Stimulated activated CD4-positive, alpha-beta T cell treated with anti-CD3 and anti-CD28 coated beads, Interleukin-4, amount 100 ng/mL, for 1 hour (primary cell): Measurements from ENCODE around the gene ZFP69.
"Not testable (repeated sequence)": the region's sequence is repeated elsewhere in the genome, so short reads cannot be mapped to it uniquely, and the experiment has no call there.

Experiments used
- DNase-seq: peaks from one replicate; pipeline ENCODE4 v3.0.0-alpha.2; 2020

Gene ZFP69

DNA sequence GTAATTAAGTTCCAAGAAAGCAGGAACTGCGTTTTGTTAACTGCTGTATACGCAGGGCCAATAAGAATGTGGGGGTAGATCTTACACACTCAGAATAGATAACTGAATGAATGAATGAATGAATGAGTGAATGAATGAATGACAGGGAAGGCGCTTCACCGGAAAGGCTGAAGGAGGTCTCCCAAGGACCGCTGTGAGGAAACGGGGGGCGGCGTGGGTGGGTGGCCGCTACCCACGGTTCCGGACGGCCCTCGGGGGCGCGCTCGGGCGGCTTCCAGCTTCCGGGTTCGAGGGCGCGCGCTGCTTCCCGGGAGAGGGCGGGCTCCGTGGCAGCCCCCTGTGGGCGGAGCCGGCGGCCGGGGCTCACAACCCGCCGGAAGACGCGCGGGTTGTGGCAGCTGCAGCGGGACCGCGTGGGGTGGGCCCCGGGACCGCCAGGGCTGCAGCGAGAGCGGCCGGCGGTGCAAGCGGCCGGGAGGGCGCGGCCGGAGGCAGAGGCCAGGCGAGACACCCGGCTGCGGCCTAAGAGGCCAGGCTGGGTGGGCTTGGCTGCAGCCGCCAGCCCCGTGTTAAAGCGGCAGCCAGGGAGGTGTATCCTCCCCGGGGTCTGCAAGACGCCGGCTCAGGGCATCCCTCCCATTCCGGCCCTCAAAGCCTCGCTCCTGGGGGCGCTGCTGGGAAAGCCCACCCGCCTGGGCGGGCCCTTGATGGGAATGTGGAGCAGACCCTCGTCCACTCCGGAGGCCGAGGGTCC is at the start of gene ZFP69:
Gene ZFP69, plus strand, starts transcription at position 367 of the 754 bp plus-strand sequence. CDS start 2,072 bp downstream, outside the sequence.
- peak; percentile 75 for DNase-seq

DNA sequence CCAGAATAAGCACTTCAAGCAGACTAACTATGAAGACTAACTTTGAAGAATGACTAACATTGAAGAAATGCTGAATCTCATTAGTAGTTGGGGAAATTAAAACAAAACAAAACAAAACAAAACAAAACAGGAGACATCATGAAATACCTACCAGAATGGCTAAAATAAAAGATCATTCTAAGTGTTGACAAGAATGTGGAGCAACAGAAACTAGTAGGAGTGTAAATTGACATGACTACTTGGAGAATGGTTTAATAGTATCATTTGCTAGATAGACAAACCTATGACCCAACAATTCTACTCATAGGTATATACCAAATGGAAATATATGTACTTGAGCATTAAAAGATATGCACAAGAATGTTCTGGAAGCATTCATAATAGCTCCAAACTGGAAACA is 45.7 kb upstream of the ZFP69 start:
- no peak for DNase-seq

DNA sequence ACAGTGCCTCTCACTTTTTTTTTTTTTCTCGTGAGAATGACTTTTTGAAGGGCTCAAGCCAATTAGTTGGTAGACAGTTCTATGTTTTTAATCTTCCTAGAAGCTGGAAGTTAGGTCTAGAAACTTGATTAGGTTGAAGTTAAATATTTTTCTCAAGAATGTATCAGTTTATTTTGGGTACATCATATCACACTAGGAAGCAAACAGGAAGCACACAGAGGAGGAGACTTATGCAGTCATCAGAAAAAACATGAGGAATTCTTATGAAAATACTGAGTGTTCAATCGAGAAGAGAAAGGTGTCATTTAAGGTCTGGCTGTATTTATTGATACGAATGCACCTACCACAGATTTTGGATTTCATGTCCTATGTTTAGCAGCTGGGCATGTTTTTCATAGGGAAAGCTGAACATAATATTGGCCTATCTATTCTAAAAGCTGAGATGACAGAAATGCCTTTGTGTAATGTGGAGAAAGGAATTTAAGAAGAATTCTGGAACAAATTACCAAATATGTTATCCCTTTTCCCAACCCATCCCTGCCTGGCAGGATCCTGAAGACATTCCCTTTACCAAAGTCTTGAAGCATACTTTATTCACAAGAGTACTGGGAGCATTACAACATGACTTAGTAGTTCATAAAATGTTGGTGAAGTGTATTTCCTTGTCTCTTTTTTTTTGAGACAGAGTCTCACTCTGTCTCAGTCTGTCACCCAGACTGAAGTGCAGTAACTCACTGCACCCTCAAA is 44.3 kb upstream of the ZFP69 start:
- DNase-seq, result no peak

DNA sequence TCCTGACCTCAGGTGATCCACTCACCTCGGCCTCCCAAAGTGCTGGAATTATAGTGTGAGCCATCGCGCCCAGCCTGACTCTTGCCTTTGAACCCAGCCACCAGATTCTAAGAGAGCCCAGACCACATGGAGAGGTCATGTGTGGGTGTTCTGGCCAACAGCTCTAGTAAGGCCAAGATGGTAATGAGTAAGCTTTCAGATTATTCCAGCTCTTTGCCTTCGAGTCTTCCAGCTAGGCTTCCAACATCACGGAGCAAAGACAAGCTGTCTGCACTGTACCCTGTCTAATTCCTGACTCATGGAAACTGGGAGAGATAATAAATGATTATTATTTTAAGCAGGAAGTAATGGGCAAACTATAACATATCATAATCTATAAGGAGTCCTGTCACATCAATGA is 41.6 kb upstream of the ZFP69 start:
- DNase-seq, result no peak

DNA sequence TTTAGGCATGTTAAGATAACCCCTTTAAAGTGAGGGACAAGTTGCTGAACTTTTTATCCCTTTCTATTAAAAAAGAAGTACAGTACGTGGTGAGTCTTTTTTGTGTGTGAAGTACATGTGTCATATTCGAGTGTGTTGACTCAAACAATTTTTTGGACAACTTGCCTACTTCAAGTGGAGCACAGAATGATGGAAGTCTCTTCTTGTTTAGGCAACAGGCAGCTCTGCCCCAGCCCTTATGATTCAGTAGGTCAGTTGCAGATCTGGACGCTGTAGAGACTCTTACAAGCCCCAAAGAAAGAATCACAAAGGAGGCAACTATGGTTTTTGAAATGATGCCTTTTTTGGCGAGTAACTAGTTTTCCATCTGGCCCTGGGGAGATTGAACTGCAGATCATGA is 41.2 kb upstream of the ZFP69 start:
- no peak for DNase-seq

DNA sequence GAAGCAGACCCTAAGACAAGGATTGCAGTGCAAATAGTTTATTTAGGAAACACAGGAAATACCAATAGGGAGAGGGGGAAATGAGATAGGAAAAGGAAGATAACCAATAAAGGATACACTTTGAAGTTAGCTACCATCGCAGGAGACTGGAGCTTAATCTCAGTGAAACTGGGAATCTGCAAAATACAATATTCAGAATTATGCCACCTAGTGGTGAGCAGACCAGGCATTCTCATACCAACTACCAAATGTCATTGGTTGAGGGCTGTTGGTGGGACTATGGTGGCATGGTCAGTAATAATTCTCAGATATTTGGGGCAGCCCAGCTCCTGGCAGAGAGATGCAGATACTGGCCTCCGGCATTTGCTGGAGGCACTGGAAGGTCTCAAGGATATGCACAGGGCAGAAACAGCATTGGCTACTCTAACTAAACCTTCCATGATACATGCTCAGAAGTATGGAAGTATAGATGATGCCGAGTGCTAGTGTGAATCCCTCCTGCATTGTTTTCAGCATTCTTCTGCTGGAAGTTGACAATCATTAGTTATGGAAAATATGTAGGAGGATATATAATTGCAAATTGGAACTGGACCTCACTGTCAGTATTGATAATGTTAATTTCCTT is 38.6 kb upstream of the ZFP69 start:
- DNase-seq, result no peak

DNA sequence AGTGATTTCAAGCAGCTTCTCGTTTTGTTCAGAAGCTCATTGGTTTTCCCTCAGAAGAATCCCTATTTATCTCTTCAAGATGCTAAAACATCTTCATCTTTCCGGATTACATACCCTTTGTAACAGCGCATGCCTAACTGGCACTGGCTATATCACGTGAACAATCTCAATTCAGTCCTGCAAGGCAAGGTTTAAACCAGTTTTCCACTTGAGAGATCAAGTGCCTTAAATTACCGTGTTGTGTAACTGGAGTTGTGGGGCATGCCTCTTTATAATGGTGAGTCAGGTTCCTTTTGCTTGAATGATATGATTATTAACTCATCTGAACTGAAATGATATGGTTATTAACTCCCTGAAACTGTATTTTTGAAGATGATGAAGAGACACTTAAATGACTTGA is 37.8 kb upstream of the ZFP69 start:
- DNase-seq, result no peak

DNA sequence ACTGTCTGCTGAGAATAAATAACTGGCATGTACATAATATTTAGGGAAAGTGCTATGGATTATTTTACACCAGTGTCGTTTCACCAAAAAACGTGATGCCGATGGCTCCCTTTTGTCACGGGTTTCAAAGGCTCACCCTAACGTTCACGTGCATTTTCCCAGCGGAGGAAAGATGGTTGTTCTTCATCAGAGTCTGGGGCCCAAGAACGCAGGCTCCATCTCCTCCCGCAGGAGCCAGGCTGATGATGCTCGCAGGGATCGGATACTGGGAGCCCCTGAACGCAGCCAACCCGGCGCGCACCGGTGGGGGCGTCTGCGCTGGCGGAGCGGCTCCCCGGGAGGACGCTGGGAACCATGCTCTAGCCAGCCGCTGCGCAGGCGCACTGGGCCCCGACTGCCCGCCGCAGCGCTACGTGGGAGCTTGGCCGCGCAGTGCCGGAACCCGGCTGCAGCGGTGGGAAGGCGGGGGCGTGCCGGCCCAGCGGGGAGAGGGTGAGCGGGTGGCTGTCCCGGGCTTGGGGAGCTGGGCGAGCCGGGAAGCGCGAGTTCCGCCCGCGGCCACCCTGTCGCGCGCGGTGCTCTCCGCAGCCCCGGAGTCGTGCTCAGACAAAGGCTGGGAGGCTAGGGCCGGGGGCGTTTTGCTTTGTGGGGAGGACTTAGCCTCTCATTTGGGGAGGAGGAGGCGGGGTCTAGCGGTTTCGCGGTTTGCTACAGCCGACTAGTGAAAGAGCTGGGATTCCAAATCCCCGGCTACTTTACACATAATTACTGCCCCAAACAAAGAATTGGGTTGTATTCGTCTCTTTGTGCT is 27.2 kb upstream of the ZFP69 start, which contains the start of gene ZFP69B:
Gene ZFP69B, plus strand, starts transcription at position 793 of the 811 bp plus-strand sequence. CDS start 486 bp downstream, outside the sequence.
- peak; percentile 90 for DNase-seq

DNA sequence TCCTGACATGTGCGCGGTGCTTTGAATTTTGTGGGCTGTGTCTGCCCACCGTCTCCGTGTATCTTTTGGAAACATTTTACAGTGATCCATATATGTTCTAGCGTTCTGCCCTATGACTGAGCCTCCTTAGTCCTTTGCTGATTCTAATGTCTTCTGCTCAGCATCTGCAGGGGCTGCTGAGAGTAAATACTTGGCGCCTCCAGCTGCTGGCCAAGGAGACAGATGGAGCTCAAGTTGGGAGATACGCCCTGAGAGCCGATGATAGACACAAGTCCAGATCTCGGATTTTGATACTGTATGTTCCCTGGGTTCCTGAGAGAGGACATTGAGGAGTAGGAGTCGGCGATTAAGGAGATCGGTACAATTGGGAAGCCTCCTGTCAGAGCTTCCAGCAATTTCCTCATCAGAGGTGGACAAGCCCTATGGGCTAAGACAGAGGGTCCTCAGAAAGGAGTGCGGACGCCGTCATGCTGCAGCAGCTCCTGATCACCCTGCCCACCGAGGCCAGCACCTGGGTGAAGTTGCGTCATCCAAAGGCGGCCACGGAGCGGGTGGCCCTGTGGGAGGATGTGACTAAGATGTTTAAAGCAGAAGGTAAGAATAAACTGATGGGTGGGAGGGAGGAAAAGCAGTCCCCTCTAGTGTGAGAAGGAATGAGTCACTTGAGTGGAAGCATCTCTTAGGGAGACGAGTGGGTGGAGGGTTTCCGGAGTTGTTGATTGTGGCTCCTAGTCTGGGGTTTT is 26.4 kb upstream of the ZFP69 start:
- DNase-seq, result peak; percentile 82

DNA sequence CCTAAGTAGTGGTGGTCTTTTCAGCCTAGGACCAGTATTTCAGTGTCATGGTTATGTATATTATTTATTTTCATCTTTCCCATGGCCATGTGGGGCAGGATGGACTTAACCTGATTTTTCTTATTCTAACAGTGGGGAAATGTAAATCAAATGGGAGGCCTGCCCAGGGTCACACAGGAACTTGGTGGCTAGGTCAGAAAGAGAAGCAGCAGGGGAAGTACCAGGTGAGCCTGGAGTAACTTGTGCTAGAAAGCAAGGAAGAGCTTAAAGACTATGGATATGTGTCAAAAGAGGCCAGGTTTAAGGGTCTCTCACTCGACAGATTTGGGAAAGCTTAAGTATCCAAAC is 25.9 kb upstream of the ZFP69 start:
- no peak for DNase-seq

DNA sequence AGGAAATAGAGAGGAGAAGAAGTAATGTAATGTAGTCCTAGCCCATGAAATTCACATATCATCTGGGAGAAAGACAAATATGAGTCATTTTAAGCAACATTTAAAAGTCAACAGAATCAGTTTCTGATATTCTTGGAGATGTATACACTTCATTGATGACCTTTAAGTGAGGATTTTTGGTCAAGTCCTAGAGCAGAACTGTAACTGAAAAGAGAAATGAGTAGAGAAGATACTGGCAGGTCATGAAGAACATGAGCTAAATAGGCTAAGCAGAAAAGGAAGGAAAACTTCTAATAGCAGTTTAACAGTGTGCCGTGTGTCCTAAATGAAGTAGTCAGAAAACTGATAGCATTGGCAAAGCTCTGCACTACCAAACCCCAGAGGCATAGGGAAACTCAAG is 22.2 kb upstream of the ZFP69 start:
- DNase-seq, result no peak

DNA sequence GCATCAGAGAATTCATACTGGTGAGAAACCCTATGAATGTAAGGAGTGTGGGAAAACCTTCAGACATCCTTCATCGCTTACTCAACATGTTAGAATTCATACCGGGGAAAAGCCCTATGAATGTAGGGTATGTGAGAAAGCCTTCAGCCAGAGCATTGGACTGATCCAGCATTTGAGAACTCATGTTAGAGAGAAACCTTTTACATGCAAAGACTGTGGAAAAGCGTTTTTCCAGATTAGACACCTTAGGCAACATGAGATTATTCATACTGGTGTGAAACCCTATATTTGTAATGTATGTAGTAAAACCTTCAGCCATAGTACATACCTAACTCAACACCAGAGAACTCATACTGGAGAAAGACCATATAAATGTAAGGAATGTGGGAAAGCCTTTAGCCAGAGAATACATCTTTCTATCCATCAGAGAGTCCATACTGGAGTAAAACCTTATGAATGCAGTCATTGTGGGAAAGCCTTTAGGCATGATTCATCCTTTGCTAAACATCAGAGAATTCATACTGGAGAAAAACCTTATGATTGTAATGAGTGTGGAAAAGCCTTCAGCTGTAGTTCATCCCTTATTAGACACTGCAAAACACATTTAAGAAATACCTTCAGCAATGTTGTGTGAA is 14.0 kb upstream of the ZFP69 start:
- DNase-seq, result no peak

DNA sequence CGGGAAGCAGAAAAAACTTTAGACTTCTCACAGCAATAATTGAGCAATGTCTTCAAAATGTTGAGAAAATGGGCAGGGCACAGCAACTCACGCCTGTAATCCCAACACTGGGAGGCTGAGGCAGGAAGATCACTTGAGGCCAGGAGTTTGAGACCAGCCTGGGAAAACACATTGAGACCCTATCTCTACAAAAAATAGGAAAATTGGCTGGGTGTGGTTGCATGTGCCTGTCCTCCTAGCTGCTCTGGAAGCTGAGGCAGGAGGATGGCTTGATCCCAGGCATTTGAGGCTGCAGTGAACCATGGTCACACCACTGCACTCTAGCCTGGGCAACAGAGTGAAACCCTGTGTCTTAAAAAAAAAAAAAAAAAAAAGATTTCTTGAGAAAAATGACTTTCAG is 7.8 kb upstream of the ZFP69 start:
- DNase-seq, result no peak

DNA sequence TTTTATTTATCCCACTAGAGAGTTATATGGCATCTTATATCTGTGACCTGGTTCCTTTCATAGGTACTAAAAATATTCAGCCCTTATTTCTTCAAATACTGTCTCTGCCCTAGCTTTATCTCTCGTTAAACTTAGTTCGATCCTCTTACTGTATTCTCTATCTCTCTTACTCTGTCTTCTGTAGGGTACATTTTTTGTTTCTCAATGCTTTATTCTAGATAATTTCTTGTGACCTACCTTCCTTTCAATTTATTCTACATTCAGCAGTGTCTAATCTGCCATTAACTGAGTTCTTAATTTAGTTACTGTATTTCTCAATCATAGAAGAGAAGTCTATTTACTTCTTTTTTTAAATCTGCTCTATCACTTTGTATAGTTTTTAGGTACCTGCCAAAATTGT is 1.8 kb upstream of the ZFP69 start:
- DNase-seq, result no peak

DNA sequence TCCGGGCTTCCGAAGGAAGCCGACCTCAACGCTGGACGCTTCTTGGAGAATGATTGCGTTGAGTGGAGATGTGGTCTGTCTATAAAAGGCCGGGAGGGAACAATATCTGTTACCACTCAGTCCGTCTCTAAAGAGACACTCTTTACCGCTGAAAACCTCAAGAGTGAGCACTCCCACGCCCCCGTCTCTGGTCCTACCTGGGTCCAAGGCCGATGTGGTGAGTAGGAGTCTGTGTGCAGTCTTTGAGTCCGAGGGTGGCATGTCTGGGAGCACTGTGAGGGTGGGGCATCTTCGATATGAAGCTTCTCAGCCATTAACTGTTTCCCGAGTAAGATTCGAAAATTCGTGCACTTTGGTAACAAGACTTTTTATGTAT is 576 bp downstream of the ZFP69 start:
- peak; percentile 21 for DNase-seq

DNA sequence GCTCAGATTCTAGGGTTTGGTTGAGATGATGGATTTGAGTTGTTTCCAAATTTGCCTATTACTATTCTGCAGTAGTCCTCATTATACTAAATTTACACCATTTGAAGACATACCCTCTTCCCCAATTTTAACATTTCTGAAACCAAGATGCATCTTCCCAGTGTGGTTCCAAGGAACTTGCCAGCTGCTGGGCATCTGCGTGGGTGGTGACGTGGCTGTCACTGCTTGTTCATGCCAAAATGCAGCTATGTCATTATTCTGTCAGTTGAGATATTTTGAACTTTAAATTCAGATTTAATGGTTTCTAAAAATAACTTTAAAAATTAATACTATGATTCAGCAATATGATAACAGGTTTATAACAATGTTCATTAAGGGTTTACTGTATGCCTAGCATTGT is 1.2 kb downstream of the ZFP69 start:
- DNase-seq, result no peak

DNA sequence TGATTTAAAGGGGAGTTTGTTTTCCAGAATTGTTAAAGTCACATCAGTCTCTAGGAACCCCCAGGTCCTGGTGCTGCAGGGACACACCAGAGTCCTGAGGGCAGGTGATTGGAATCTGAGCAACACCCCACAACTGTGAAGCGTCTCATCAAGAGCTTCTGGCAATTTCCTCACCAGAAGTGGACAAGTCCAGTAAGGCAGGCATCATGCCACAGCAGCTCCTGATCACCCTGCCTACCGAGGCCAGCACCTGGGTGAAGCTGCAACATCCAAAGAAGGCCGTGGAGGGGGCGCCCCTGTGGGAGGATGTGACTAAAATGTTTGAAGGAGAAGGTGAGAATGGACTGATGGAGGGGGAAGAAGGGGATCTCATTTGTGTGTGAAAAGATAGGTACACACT is 2.1 kb downstream of the ZFP69 start:
- DNase-seq, result no peak

DNA sequence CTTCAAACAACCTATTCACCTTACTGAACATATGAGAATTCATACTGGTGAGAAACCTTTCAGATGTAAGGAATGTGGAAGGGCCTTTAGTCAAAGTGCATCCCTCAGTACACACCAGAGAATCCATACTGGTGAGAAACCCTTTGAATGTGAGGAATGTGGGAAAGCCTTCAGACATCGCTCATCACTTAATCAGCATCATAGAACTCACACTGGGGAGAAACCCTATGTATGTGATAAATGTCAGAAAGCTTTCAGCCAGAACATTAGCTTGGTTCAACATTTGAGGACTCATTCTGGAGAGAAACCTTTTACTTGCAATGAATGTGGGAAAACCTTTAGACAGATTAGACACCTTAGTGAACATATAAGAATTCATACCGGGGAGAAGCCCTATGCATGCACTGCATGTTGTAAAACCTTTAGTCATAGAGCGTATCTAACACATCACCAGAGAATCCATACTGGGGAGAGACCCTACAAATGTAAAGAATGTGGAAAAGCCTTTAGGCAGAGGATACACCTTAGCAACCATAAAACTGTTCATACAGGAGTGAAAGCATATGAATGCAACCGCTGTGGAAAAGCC is 18.3 kb downstream of the ZFP69 start:
- DNase-seq, result no peak

DNA sequence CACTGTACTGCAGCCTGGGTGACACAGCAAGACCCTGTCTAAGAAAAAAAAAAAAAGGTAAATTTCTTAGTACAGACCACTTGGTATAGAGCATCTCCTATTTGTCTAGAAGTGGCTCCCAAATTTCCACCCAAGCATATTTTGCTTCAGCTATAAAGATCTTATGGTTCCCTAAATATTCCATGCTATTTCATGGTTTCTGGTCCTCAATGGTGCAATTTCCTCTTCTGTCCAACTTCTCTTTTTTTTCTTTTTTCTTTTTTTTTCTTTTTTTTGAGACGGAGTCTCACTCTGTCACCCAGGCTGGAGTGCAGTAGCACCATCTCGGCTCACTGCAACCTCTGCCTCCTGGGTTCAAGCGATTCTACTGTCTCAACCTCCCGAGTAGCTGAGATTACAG is 25.6 kb downstream of the ZFP69 start:
- DNase-seq, result not testable (repeated sequence)

DNA sequence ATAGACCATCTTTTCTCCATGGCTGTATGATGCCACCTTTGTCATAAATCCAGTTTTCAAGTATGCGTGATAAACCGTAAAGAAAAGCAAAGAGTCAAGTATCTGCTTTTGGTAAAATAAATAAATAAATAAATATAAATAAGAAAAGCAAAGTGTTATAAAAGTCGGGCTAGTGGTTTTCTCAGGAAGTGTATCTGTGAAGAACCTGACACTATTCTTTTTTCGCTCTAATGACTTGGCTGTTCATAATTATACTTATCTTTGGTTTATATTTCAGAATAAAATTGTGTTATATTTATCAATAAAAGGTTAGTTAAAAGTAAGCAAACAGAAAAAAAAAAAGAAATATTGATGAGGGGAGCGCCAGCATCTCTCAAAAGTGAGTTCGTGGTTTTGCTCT is 30.9 kb downstream of the ZFP69 start:
- DNase-seq, result no peak
